ENCODE results near the gene PDIA6.

The PDIA6 gene

GRCh38 chr2:10835052-10835970 is 22.7 kb upstream of the PDIA6 start:
- TF ChIP-seq CTCF (IDR thresholded peaks at IDR 0.05; ENCODE audit: low read depth, low read length) (peak; percentile 93), POLR2A (IDR thresholded peaks at IDR 0.05; ENCODE audit: extremely low read depth, insufficient read length) (no peak)
- no peak overlapping the region for H3K4me3 ChIP-seq (ENCODE audit: low read depth, low read length)
- DNase-seq (ENCODE audit: low read depth), result peak; percentile 72

GRCh38 chr2:10834068-10834655 is 21.6 kb upstream of the PDIA6 start:
- TF ChIP-seq MYC (IDR thresholded peaks at IDR 0.05; ENCODE audit: low read depth, low read length), result no peak
- no peak for TF ChIP-seq CTCF (IDR thresholded peaks at IDR 0.05; ENCODE audit: low read depth, low read length)
- TF ChIP-seq POLR2A (IDR thresholded peaks at IDR 0.05; ENCODE audit: extremely low read depth, insufficient read length), result no peak
- TF ChIP-seq MAX (IDR thresholded peaks at IDR 0.05; ENCODE audit: low read depth, low read length), result no peak
- H3K4me3 ChIP-seq (ENCODE audit: low read depth, low read length), result no peak overlapping the region
- peak; percentile 36 for DNase-seq (ENCODE audit: low read depth)

GRCh38 chr2:10833021-10833420 is 20.4 kb upstream of the PDIA6 start:
- no peak for TF ChIP-seq MAX (IDR thresholded peaks at IDR 0.05; ENCODE audit: low read depth, low read length)
- TF ChIP-seq CTCF (IDR thresholded peaks at IDR 0.05; ENCODE audit: low read depth, low read length), result no peak

GRCh38 chr2:10832203-10832936 is 19.8 kb upstream of the PDIA6 start:
- DNase-seq (ENCODE audit: low read depth), result peak; percentile 88
- no peak overlapping the region for H3K4me3 ChIP-seq (ENCODE audit: low read depth, low read length)
- TF ChIP-seq CTCF (IDR thresholded peaks at IDR 0.05; ENCODE audit: low read depth, low read length) (peak; percentile 92), MYC (IDR thresholded peaks at IDR 0.05; ENCODE audit: low read depth, low read length) (peak; percentile 62), POLR2A (IDR thresholded peaks at IDR 0.05; ENCODE audit: extremely low read depth, insufficient read length) (no peak), MAX (IDR thresholded peaks at IDR 0.05; ENCODE audit: low read depth, low read length) (peak; percentile 85)

More at GRCh38 chr2:10833021-10833420, 20.4 kb upstream of the PDIA6 start:
- DNase-seq (ENCODE audit: low read depth), result no peak
- H3K4me3 ChIP-seq (ENCODE audit: low read depth, low read length), result no peak overlapping the region

- no peak for TF ChIP-seq MYC (IDR thresholded peaks at IDR 0.05; ENCODE audit: low read depth, low read length)
- no peak for TF ChIP-seq CTCF (IDR thresholded peaks at IDR 0.05; ENCODE audit: low read depth, low read length)
- TF ChIP-seq MAX (IDR thresholded peaks at IDR 0.05; ENCODE audit: low read depth, low read length), result no peak
- TF ChIP-seq POLR2A (IDR thresholded peaks at IDR 0.05; ENCODE audit: extremely low read depth, insufficient read length), result no peak
- H3K4me3 ChIP-seq (ENCODE audit: low read depth, low read length), result no peak overlapping the region
- no peak for DNase-seq (ENCODE audit: low read depth)
These were observed 18.9 kb upstream of the PDIA6 start for GRCh38 chr2:10831400-10831985.
